HG03064 (cell line): ENCODE measurements around the gene CPNE6.

Experiments used
- ATAC-seq: cut with Tn5 transposase; IDR thresholded peaks from one replicate; pipeline ENCODE4 v1.9.1; 2021; ENCODE audit warnings: low read depth; ENCODE audit not compliant: unreplicated experiment

The CPNE6 gene

DNA sequence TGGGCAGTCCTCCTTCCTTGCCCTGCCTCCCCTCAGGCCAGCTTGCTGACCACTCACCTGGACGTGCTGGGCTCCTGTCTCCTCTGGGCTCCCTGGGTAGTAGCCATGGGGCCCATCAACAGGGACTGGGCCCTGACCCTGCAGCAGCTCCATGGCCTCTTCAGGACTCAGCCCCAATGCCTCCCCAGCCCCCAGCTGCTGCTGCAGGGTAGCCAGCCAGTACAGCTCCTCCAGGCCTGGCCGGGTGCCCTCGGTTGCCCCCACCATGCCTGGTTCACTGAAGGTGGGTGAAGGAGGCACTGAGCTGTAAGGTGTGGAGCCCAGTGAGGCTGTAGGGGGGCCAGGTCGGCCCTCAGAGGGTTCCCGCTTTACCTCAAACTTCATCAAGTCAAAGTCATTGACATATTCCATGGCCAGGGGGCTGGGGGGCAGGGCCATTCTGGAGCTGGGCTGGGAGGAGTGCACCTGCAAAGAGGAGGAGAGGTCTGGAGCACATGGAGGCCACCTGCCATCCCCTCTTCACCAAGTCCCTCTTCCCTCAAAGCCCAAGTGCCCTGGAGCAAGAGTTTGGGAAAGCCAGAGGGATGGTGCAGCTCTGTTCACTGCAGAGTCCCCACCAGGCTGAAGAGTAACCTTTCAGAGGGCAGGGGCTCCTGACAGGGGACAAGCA lies 11.2 kb downstream of the CPNE6 start:
- ATAC-seq: no peak

DNA sequence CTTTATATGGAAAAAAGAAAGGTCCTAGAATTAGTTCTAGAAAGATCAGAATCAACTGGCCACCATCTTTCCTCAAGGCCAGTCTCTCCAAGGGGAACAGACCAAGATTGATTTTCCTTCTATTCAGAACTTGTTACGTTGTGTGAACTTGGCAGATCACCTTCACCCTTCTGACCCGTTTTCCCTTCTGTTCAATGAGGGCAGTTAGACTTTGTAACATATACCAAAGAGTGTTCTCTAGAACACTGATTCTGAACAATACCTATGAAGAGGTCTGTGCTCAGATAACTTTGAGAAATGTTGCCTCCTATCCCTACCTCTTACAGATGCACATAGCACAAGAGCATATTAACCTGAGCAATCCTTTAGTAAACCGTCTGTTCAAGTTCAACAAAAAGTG lies 12.1 kb downstream of the CPNE6 start:
- no peak for ATAC-seq

DNA sequence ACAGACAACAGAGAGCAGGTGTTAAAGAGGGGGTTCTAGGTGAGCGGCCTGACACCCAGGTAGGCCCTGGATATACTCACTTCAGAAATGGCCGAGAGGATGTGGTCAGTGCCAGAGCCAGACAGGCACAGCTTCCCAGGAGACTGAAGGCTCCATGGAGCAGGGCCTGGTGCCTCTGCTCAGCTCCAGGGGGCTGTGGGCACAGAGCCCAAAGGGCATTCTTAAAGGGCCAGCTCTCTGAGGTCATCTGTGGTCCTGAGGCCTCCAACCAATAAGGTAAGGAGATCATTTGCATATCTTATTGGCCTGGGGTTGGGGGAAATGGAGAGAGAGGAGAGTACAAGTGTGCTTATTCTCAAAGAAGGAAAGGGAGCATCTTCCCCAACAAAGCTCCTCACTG lies 13.1 kb downstream of the CPNE6 start:
- no peak for ATAC-seq

DNA sequence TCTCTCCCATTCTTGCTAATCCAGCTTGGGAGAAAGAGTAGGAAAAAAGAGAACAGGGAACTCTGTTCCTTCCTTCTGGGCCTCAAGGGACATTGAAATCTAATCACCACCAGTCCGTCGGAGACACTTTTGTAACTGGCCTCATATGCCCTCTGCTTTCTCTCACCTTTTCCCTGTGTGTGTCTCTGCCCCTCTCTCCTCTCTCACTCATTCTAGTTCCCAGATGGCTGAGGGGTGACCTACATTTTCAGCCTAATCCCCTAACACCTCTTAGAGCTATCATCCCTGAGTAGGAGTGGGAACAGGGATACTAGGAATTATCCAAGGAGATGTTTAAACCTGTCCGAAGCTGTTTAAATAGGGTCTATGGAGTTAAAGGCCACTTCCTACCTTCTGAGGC lies 13.9 kb downstream of the CPNE6 start:
- no peak for ATAC-seq

DNA sequence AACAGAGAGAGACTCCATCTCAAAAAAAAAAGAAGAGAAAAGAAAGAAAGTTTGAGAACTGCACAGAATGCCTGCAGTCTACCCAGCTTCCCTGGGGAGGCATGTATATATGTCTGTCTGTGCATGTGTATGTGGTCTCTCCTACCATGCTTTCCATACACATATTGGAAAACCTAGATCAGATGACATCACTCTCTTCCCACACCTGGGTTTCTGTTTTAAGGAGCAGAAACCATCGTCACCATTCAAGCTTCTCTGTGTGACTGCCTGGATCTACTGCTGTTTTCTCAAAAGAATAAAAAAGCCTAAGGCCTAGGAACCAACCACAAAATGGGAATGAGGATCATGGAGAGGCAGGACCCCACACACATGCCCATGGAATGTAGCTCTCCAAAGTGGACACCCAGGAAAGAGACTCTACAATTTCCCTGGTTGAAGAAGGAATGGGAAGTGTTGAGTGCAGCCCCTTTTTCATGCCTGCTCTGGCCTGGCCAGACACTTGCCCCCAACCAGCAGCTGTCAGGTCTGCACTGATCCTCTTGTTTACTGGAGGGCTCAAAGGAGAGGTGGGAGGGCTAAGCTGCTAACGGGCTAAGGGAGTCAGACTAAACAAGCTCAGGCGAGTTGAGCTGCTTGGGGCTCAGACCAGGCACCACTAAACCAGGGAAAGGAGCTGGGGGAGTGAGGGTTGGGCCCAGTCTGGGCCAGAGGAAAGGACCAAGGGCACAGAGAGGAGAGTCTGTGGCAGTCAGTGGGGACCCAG lies 15.0 kb downstream of the CPNE6 start:
- no peak for ATAC-seq

DNA sequence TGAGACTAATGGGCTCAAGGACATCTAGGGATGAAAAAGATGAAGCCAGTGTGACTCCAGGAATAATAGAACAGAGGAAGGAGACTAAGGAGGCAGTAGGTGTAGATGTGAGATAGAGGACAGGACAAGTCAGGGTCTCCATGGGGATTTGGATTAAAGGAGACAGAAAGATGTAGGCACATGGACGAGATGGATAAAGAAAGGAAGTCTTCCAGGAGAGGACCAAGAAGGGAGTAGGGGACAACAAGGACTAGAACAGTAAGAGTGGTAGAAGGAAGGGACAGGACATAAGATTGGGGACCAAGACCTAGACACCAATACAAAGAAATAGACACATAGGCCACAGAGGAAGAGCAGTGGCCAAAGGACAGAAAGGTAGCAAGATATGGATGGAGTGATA lies 15.6 kb downstream of the CPNE6 start:
- ATAC-seq: no peak

DNA sequence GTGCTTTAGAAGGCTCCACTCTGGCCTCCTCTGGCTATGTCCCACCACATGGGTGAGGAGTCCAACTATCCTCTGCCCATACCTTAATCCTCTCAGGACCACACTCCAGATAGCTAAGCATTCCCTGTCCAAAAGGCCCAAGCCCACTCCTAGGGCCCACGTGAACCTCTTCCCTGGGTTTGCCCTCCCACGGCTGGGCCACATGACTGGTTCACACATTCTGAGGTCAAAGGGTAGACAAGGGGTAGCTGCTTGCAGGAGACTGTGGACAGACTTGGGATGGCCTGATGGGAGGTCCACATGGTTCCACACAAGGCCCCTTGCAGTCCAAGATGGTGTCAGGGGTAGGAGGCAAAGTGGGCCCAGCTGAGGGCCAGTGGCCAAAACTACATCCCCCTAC lies 16.7 kb downstream of the CPNE6 start:
- ATAC-seq: no peak

DNA sequence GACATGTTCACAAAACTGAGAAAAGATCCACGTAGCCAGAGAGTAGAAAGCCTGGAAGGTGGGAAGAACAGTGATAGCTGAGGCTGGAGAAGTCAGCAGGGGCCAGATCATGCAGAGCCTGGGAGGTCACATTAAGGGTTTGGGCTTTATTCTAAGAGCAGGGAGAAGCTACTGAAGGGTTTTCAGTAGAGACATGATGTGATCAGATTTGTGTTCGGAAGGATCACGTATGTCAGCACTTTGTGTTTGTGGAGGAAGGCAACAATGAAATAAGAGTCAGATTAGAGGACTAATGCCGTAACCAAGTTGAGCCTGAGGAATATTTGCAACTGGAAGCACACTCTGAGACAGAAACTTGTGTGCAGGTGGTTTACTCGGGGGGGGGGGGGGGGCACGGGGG lies 18.5 kb downstream of the CPNE6 start:
- no peak for ATAC-seq

DNA sequence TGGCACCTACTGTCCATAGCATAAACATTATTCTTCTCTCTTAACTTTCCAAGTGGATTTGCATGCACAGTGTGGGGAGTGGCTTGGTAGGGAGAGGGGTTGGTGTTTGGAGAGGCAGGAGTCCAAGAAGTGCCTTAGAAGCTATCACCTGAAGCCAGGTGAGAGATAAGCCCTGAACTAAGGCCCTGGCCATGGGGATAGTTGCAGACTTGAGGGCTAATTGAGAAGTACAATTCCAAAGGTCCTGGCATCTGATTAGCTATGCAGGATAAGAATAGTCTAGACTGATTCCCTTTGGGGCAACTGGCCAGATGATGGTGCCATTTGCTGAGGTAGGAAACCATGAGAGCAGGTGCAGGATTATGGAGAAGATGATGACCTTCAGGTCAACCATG lies 20.7 kb downstream of the CPNE6 start:
- no peak for ATAC-seq

DNA sequence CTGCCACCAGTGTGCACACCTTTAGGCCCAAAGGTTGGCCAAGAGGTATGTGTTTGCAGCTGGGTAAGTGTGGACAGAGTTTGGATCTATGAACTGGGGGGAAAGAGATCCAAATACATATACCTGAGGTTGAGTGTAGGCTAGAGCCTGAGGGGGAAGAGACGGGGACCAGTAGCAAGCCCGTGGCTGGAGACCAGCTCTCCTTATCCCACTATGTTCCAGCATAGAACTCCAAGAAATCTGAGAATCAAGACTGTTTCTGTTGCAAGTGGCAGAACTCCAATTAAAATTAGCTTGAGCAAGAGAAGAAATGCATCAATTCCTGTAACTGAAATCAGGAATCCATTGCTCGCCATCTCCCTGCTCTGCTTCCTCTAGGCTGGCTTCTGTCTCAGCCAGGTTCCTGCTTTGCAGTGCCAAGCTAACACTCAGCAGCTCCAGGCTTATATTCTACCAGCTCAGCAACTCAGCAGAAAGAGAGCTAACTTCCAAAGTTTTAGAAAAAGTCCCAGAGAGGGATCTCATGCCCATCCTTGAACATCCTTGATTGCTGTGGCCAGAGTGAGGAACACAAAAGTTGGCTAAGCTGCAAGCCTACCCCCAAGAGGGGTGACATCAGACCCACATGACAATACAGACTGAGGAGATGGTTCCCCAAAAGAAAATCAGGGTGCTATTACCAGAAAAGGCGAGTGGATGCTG lies 21.3 kb downstream of the CPNE6 start:
- no peak for ATAC-seq

DNA sequence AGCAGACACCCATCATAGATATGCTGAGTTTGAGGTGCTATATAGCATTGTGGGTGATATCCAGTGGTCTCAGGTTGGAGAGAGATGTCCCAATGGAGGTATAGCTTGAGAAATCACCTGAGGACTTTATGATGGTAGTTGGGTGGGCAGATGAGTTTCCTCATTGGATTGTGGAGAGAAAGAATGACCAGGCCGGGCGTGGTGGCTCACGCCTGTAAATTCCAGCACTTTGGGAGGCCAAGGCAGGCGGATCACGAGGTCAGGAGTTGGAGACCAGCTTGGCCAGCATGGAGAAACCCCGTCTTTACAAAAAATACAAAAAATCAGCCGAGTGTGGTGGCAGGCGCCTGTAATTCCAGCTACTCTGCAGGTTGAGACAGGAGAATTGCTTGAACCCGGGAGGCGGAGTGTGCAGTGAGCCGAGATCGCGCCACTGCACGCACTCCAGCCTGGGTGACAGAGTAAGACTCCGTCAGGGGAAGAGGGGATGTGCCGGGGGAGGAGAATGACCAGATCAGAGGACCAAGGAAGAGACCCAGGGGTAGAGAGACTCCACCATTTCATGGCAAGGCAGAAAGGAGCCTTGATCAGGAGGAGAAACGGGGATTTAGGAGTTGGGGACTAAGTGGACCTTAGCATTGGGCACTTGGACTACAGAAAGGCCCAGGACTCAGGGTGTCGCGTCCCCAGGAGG lies 22.0 kb downstream of the CPNE6 start:
- ATAC-seq: no peak

DNA sequence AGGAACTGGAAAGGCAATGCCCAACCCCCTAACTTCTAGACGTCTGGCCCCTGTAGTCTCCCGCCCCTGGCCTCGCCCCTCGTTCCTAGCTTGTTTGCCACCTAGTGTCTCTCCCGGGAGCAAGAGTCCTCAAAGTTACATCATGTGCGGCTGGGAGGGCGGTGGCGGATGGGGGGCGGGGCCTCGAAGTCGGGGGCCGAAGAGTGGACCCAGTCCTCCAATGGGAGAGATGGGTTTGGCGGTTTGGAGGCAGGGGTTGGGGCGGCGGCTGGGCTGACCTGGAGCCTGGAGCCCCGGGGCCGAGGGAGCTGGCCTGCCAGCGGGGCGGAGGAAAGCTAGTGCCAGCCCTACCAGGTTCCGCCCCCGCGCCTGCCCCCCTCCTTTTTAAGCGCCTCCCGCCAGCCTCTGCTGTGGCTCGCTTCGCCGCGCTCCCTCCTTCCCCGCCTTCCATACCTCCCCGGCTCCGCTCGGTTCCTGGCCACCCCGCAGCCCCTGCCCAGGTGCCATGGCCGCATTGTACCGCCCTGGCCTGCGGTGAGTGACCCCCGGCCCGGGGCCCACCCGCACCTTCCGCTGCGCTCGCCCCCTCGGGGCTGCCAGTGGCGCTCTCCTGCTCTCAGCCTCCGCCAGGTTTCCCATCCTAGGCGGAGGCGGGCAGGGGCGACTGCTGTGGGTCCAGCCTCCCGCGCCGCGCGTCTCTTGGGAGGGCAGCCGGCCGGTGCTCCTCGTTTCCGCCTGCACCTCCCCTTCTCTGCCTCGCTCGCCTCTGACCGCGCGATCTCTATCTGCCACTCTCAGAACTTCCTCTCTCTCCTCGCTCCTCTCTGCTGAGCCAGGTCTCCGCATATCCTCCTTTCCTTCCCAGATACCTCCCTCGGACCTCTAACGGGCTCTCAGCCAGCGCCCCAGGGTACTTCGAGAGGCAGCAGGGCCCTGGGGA lies 22.8 kb downstream of the CPNE6 start, which contains the start of gene PCK2:
PCK2 (plus strand) TSS at position 411 of the 940 bp plus-strand sequence; CDS start at position 506, 95 bp downstream.
- peak; percentile 40 for ATAC-seq

DNA sequence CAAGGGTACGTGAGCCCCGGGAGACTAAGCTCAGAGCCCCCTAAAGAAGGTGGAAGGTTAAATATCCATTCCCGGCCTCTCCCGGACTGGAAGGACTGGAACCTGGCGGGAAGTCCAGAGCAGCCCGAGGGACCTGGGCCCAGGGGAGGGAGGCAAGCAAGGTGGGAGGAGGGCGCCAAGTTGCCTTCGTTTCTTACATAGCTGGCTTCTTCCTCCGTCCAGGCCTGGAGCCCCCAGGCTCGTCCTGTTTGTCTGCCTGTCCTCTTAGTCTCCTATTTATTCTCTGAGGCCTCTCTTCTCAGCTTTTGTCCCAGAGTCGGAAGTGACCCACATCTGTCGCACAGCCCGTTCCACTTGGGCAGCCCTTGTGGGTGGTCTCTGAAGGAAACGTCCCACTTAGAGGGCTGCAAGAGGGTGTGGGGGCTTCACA lies 23.5 kb downstream of the CPNE6 start:
- no peak for ATAC-seq

DNA sequence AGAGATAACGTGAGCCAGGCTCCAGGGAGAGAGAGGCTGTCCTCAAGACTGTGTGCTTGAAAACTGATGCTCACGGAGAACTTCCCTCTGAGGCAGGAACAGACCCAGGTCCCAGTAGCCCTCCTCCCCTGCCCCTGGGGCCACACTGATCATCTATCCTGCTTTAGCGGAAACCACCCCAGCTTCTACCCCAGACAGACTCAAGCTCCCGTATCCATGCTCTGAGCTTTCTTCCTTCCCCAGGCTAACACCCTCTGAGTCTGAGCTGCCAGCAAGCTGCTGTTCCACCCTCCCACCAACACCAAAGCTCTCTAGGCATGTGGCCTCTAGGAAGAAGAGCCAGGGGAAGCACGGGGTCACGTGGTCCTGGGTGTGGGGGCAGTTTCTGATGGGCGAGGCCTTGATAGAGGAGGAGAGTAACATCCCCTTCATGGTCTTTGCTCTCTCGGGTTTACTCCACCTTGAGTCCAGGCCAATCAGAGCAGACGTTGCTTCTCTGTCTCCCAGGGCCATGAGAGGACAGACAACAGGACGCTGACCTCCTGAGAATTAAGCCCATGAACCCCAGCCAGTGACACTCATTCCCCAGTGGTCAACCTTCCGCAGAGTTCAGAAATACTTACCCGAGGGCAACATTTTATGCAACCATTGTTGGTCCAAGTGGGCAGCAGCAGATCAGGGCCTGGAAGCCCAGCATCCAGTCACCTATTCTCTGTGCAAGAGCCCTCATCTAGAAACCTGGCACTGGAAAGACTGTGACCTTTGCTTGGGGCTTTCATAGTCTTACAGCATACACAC lies 24.1 kb downstream of the CPNE6 start:
- peak; percentile 66 for ATAC-seq

DNA sequence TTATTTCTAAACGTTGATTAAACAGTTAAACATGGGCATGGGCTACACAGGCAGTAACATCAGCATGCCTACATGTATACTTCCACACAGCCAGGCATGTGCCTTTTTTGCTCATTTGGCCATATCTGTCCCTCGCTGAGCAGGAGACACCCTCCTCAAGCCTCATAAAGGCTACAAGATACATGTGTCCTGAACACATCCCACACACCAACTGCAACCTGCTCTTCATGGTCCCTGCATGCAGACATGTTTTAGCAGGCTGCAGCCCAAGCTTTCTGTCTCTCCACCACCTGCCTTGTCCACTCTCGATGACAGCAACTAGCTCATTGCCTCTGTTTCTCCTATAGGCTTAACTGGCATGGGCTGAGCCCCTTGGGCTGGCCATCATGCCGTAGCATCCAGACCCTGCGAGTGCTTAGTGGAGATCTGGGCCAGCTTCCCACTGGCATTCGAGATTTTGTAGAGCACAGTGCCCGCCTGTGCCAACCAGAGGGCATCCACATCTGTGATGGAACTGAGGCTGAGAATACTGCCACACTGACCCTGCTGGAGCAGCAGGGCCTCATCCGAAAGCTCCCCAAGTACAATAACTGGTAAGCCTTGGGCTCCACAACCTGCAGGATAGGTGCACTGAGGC lies 25.3 kb downstream of the CPNE6 start:
- ATAC-seq: no peak

DNA sequence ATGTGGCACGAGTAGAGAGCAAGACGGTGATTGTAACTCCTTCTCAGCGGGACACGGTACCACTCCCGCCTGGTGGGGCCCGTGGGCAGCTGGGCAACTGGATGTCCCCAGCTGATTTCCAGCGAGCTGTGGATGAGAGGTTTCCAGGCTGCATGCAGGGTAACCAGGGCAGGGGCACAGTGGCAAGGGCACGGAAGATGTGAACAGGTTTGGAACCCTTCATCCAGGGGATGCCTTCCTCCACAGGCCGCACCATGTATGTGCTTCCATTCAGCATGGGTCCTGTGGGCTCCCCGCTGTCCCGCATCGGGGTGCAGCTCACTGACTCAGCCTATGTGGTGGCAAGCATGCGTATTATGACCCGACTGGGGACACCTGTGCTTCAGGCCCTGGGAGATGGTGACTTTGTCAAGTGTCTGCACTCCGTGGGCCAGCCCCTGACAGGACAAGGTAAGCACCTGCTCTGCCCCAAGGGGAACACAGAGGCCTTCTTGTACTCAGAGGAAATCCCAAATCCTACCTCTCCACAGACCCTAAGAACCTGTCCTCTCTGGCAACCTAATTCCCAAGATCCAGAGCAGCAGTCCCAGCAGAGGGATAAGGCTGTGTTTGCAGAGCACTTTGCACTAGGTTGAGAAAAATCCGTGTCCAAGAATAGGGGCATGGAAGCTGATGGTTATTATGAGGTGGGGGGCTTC lies 27.0 kb downstream of the CPNE6 start:
- no peak for ATAC-seq

DNA sequence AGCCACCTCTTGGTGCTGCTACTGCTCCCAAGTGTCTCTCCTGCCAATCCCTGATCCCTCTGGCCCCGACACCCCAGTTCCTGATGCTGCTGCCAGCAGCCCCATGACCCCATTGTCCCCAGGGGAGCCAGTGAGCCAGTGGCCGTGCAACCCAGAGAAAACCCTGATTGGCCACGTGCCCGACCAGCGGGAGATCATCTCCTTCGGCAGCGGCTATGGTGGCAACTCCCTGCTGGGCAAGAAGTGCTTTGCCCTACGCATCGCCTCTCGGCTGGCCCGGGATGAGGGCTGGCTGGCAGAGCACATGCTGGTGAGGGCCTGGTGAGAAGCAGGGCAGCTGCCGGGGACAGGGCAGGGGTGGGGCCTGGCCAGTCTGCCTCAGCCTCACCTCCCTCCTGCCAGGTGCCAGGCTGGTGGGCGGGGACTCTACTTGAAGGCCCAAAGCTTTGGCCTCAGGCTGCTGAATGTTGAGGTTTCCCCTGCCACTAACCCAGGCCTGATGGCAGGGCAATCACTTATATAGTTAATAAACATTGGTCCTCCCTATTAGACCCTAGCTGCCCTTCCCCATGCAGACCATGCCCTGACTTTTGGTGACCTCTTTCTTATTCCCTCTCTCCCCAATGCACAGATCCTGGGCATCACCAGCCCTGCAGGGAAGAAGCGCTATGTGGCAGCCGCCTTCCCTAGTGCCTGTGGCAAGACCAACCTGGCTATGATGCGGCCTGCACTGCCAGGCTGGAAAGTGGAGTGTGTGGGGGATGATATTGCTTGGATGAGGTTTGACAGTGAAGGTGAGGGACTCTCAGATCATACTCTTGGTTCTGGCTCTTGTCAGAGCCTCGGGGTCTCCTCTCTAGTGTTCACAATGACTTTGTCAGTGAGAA lies 27.8 kb downstream of the CPNE6 start:
- ATAC-seq: no peak
